HG03066 (cell line): Measurements from ENCODE around the gene BRAF.
A peak's percentile ranks its signal among the peaks of the same experiment; 100 is the strongest.
"Not testable (repeated sequence)": the region's sequence is repeated elsewhere in the genome, so short reads cannot be mapped to it uniquely, and the experiment has no call there.

Experiments used
- ATAC-seq: cut with Tn5 transposase; IDR thresholded peaks from one replicate; pipeline ENCODE4 v1.9.1; 2021; ENCODE audit warnings: low read depth; ENCODE audit not compliant: unreplicated experiment

Gene BRAF

GRCh38 chr7:140882834-140883233 is 41.9 kb downstream of the BRAF start:
- not testable (repeated sequence) for ATAC-seq

- peak; percentile 44 for ATAC-seq
Observed at GRCh38 chr7:140881507-140882228, 43.1 kb downstream of the BRAF start.

- ATAC-seq, result no peak
Observed at GRCh38 chr7:140877249-140877524, 47.5 kb downstream of the BRAF start.

- peak; percentile 84 for ATAC-seq
Observed at GRCh38 chr7:140876519-140877248, 48.0 kb downstream of the BRAF start.

GRCh38 chr7:140873434-140873833 is 51.3 kb downstream of the BRAF start:
- no peak for ATAC-seq

GRCh38 chr7:140870003-140870402 is 54.7 kb downstream of the BRAF start:
- no peak for ATAC-seq

- ATAC-seq, result no peak
Observed at GRCh38 chr7:140869430-140869829, 55.3 kb downstream of the BRAF start.

- no peak for ATAC-seq
Observed at GRCh38 chr7:140867467-140868462, 57.0 kb downstream of the BRAF start.

GRCh38 chr7:140866926-140867325 is 57.8 kb downstream of the BRAF start:
- no peak for ATAC-seq

- ATAC-seq, result no peak
Observed at GRCh38 chr7:140864732-140865131, 60.0 kb downstream of the BRAF start.

GRCh38 chr7:140863867-140864266 is 60.9 kb downstream of the BRAF start:
- ATAC-seq, result no peak

- no peak for ATAC-seq
Observed at GRCh38 chr7:140863184-140863583, 61.5 kb downstream of the BRAF start.

- no peak for ATAC-seq
Observed at GRCh38 chr7:140857048-140857447, 67.7 kb downstream of the BRAF start.

GRCh38 chr7:140841166-140841715 is 83.5 kb downstream of the BRAF start:
- no peak for ATAC-seq

- no peak for ATAC-seq
Observed at GRCh38 chr7:140831724-140832123, 93.0 kb downstream of the BRAF start.

- no peak for ATAC-seq
Observed at GRCh38 chr7:140829720-140830119, 95.0 kb downstream of the BRAF start.

GRCh38 chr7:140828741-140829140 is 96.0 kb downstream of the BRAF start:
- ATAC-seq, result no peak

- not testable (repeated sequence) for ATAC-seq
Observed at GRCh38 chr7:140817383-140817782, 107.3 kb downstream of the BRAF start.

GRCh38 chr7:140810830-140811556 is 113.7 kb downstream of the BRAF start:
- ATAC-seq, result peak; percentile 87

GRCh38 chr7:140810385-140810784 is 114.3 kb downstream of the BRAF start:
- no peak for ATAC-seq
